NK-92 (cell line): Measurements from ENCODE around the gene UNC5C.

Experiments used
- DNase-seq: peaks from one replicate; lab custom pipeline; 2025; ENCODE audit not compliant: unreplicated experiment; lab: John Stamatoyannopoulos, UW

UNC5C gene

DNA sequence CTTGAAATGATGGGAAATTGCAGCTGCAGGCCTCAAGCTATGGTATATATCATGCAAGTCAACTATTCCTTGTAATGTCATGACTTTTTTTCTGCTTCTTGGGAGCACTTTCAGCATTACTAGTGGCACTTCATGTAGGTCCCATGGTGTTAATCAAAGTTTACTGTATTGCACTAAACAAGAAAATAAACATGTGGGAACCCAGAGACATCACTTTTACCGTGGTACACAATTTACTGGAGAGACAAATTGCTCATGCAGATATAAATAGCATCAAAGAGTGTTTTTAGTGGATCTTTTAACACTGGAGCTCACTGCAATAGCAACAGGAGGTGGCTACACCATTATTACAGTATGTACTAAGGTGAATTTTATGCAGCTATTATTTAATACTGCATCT lies 79.2 kb downstream of the UNC5C start:
- DNase-seq, result no peak

DNA sequence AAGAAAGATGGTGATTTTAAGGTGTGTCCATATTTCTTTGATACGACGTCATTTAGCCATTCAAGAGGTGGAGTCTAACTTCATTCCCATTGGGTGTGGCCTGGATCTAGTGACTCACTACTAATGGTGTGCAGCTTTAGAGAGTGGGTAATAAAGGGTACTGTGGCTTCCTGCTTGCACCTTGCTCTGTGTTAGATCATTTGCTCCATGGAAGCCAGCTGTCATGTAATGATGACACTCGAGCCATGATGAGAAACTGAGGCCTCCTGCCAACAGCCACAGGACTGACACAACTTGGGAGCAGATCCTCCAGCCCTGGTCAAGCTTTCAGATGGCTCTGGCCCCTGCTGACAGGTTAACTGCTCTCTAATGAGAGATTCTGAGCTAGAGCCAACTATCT lies 82.0 kb downstream of the UNC5C start:
- no peak for DNase-seq

DNA sequence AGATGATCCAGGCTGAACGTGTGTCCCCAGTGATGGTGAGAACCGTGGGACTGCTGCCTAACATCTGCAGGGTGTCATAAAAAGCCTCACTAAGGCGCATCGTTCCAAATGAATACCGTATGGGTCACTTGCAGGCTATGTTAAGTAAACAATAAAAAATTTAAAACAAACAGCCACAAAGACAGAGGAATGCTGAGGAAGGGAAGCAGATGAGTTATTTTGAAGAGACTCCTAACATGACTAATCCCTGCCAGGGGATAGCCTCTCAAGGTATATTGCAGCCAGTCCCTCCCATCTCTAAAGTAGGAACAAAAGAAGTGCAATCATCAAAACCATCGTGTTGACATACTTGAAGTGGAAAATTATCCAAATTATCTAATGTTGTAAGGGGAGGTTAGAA lies 83.8 kb downstream of the UNC5C start:
- DNase-seq, result no peak

DNA sequence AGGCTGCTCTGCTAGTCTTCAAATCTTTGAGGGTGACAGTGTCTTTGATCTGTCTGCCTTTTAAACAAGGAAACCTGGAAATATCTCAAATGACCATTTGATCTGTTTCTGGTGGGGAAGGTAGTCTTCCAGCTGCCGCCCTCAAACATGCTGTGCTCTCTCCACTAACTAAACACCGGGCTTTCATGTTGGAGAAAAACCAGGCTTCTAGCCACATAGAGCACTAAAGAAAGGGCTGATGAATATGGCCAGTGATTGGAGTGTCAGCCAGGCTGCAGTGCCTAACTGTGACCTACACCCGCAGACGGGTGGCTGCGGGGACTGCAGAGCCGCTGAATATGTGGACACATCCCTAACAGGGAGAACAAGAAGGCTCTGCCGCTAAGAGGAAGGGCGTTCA lies 85.9 kb downstream of the UNC5C start:
- no peak for DNase-seq

DNA sequence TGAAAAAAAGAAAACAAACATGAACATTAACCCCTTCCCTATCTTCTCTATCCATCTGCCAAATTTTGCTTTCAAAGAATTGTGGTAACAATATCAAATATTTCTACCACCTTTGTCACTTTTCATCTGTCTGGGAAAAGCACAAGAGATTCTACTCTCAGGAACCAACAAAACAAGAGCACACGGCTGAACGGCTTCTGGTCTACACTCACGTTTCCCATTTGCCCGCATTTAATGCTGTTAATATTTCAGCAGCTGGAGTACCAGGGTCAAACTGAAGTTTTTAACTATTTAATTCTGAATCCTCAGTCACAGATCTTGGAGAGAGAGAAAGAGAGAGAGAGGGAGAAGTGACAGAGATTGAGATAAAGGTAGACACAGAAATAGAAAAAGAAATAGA lies 91.4 kb downstream of the UNC5C start:
- no peak for DNase-seq

DNA sequence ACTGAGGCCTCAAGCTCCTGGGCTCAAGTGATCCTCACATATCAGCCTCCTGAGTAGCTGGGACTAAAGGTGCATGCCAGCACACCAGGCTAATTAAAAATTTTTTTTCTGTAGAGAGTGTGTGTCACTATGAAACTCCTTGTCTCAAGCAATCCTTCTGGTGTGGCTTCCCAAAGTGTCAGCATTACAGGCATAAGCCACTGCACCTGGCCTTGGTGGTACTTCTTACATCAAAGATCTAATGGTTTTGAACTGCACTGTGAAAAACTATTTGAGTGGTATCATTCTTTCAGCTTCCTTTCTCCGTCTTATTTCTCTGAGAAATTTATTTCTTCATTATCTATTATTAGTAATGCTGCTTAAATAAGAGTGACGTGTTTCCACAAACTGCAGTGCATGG lies 98.5 kb downstream of the UNC5C start:
- no peak for DNase-seq

DNA sequence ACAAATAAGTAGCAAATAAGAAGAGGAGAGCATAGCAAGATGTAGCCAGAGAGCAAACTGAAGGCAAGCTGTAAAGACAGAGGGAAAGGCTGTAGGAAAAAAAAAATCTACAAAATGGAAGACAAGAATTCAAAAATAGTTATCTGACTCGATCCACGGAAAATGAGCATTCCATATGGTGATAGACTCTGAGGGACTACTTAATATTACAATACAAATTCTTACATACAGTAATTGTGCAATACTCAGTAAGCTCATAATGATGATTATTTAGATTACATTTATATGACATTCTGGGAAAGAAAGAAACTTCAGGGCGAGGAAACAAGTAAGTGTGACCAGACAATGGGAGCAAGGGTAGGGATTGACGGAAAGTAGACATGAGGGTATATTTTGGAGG lies 102.6 kb downstream of the UNC5C start:
- no peak for DNase-seq

DNA sequence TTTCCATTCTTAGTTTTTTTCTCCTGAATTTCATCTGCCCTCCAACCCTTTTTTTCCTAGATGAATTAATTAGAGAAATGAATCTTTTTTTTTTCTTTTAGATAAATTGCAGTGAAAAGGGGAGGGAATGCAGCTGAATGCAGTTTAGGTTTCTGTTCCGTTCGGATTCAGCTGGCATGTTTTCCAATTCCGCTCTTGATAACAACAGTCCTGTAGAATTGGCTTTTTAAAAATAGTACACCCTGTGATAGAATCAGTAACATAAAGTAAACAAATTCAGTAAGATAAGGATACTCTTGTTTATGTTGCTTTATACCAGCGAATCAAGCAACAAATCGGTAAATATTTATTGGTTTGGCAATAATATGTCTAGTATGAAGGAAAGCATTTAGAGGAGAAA lies 103.5 kb downstream of the UNC5C start:
- DNase-seq, result no peak

DNA sequence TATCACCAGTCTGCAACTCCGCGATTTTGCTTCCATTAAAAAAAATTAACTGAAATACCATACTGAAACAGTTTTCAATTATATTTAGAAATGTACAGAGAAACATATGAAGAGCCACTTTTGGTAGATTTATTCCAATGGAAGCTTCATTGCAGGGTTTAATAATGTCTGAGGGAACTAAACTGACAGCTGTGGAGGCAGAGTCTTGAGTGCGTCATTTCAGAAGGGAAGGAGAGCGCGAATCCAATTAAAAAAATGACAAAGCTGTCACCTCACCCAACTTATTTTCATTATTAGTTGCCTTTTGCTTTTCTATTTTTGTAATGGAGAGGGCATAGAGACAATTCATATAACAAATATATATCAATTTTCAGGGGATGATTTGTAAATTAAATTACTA lies 104.0 kb downstream of the UNC5C start:
- no peak for DNase-seq

DNA sequence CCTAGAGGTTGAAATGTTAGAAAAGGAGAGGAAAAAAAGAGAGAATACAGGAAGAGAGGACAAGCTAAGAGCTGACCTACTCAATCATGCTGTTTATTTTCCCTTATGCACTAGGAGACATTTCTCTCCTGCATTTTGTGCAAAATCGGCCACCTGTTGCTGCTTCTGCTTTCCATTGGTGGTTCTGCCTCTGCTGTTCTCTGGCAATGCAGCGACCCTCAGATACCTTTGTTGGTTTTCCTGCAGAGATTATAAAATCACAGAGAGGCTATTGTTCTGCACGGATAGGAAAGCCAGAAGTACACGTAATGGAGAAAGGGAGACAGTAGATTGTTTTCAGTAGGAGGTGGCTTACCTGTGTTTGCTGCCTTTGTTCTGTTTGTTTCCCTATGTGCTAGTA lies 108.9 kb downstream of the UNC5C start:
- no peak for DNase-seq

DNA sequence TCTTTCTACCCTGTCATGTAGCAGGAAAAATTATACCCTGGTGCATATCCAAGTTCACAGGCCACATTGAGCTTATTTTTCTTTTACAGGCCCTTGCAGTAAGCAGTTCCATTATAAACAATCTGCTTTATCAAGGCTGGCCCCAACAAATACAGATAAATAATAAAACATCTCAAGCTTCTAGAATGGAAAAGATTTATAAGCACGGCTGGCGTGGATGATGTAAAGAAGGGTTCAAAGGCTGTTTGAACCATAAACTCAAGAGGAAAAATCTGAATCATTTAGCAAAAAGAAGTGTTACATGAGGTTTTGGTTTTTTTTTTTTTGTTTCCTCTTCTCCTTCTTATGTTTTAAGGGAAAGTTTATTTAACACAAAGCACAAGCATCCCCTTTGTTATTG lies 109.7 kb downstream of the UNC5C start:
- no peak for DNase-seq

DNA sequence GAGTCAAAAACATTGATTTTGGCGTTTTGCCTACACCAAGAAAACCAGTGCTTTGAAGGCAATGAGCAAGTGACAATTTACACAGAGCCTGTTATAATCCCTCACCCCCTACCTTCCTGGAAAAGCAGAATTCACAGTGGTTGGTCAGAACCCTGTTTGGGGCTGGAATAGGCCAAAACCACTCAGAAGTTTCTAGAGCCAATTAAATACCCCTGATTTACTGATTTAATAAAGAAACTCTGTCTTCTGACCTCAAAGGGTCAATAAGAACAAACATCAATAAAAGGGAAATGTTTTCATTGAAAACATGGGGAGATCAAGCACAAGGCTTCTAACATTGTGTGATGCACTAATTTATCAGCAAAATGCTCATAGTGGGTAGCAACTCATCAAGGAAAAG lies 116.3 kb downstream of the UNC5C start:
- no peak for DNase-seq

DNA sequence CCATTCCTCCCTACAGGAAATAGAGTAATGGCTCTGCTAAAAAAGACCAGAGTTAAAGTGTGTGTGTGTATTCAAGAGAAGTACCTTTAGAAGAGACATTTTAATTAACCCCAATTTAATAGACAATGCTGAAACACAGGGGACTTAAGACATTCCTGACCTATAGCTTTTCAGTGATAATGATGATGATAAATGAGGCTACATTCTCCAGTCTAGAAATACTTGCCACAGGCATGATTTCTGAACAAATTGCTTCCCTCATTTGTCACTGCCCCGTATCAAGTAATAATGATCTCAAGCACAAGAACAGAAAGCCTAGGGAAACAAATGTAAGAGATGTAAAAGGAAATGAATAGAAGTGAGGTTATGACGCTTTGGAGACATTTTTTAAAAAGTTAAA lies 117.1 kb downstream of the UNC5C start:
- no peak for DNase-seq

DNA sequence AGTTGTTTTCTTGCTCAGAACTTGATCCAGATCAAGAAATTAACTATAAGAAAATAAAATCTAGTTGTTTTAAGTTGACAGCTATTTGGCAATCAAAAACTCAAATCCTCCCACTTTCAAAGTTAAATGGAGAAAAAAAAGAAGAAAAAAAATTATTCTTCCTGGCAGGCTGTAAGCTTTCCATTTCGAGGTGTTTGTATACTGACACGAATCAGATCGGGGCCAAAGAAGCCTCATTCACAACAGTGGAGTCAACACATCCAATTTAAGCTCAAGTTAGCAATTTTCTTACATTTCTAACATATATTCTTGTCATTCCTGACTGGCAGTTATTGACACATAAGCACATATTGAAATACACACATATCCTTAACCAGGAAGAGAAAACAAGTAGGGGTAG lies 119.4 kb downstream of the UNC5C start:
- no peak for DNase-seq

DNA sequence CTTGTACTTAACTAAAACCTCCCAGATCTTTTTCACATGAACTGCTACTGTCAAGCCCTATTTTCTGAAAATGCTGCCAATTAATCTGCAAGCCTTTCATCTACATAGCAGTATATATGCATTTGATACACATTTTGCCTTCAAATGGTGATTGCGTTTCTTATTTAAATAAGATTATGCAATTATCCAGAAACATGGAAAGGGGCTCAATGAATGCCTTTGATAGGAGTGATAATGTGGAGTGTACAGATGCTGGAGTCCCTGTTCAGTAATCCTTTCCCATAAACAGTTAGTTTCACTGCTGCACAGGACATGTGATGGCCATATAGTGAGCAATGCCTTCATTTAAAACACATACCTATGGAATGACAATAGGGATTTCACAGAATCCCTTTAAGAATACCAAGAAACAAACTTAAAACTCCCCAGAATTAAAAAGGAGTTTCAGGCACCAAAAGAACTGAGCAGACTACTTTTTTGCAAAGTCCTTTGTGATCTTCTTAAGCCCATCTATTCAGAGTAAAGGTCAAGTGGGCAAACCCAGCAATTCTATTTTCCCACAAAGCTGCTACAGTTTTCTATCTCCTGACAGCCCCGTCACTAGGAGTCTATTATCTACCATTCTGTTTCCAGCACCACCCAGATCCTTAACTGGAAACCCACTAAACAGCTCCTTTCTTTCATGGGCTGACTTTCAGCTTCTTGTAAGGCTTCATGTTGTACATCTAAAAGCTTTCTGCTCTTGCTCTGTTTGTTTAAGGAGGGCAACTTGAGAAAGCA lies 120.3 kb downstream of the UNC5C start:
- DNase-seq, result no peak

DNA sequence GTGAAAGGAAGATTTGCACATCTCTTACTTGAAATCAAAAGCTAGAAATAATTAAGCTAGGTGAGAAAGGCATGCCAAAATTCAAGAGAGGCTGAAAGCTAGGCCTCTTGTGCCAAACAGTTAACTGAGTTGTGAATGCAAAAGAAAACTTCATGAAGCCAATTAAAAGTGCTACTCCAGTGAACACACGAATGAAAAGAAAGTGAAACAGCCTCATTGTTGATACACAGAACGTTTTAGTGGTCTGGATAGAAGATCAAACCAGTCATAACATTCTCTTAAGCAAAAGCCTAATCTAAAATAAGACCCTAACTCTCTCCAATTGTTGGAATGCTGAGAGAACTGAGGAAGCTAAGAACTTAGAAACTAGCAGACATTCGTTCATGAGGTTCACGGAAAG lies 122.3 kb downstream of the UNC5C start:
- DNase-seq, result no peak

DNA sequence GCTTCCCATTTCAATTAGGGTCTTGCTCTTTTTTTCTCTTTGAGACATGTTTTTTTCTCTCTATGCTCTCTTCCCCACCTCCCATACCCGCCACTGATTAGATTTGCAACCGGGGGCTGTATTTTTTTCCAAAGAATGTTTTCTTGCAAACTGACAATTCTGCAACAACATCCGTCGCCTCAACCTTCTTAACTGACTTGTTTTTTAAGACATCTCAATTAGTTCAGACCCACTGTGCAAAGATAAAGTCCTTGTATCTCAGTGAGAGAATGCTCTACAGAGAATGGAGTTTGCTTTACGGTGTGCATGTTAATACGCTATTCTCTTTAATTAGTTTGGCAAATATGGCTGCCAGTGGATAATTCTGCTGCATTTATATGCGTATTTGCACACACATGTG lies 126.3 kb downstream of the UNC5C start:
- no peak for DNase-seq

DNA sequence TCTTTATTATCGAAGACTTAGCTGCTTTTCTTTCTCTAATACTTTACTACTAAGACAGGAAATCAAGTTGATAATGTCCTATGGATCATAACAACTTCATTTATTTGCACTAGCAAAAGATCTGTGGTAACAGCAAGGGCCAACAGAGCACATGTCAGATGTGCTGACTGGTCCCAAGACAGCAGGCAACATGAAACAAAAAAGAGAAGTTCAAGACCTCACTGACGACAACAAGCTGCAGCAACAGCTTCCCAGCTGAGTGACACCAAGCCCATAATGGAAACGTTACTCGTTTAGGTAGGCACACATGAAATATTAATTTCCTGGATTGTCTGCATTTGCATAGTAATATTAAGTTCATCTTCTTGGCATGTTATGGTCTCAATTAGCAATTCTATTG lies 126.9 kb downstream of the UNC5C start:
- DNase-seq, result no peak

DNA sequence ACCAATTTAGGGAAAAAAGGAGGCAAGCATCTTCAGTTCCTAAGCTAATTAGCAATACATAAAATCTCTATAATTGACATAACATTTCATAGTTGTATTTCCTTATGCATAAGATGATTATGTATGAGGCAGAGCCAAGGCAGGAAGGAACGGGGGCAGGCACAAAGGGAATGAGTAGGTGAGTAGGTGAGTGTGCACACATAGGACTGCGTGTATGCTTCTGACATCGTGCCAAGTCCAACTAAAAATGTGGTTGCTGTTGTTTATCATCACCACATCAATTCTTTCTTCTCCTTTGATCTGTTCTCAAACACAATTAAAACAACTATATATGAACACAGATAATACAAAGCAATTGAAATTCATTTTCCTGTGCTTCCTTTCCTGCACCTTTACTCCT lies 131.2 kb downstream of the UNC5C start:
- DNase-seq, result no peak

DNA sequence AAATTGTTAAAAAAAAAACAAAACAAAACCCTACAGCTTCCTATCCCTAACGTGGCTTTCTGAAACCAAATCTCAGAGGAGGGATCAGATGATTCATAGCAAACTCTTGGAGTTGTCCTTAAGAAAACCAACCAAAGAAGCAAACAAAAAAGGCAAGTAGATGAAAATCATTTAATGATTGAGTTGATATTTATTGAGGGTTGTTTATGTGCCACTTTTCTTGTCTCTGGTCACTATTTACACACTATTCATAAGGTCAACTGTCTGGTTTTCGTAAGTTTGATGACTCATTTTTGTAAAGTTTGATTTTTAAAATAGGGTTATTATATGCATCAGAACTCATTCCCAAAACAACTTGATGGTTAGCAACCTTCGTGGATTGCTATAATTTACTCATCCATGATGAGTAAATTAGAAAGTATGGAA lies 133.4 kb downstream of the UNC5C start:
- DNase-seq, result no peak

DNA sequence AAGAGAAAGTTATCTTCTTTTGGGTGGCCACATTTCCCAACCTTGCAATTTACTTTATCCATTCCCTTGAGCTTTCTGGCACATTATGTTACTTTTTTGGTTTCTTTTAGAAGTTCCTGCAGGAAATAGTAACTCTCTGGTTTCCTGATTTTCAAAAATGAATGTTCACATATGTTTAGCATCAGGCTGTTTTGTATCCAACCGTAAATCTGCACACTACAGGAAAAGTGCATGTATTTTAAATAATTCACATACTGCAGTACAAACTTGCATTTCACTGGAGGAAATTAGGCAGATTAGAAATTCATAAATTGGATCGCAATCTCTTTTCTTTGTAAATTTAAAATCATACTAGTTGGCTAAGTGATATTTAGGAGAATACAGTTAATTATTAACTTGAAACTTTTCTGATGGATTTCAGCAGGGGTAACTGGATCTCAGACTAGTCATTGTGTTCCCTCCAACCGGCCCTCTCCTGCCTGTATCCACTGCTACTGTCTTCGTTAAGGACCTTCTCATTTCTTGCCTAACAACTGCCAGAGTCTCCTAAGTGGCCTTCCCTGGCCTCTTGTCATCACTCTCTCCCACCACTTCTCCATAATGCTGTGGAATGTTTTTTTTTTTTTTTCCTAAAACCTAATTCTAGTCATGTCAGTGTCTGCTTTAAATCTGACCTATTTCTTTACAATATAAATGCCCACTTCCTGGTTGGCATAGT lies 137.2 kb downstream of the UNC5C start:
- no peak for DNase-seq

DNA sequence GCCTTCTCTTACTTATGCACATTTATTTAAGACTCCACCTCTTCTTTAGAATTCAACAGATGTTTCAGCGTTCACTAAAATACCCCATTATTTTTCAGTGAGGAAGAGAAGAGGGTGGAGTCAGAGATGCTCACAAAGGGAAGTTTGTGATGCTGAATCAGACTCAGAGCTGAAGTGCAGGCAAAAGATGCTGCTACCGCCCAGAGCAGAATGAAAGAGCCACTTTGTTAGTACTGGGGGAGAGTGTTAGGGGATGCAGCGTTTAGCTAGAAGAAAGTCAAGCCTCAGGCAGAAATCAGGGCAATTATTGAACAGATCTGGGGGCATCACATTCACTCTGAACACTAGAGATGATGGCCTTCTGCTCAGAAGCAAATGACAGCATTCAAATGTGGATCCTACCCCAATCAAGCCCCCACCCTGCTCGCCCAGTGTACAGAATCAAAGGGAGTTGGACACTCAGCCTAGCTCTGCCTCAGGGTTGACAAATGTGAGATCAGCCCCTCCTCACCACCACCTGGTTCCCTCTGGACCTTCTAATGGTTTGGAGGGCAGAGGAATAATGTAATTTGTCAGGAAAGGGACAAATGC lies 138.3 kb downstream of the UNC5C start:
- DNase-seq, result no peak
